Measurements from ENCODE around the gene C5orf15.

DNA sequence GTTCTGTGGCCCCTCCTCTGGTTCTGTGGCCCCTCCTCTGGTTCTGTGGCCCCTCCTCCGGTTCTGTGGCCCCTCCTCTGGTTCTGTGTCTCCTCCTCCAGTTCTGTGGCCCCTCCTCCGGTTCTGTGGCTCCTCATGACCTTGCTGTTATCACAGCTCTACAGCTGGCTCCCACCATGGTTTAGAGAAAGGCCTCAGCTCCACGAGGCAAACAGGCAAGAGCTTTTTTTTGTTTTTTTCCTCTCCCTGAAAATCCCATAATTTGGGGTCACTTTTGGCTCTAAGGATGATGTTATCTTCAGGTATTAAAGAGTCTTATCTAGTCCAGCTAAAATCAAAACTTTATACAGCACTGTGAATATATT, 31.8 kb downstream of the C5orf15 start:
- TF ChIP-seq, protein P1, sequence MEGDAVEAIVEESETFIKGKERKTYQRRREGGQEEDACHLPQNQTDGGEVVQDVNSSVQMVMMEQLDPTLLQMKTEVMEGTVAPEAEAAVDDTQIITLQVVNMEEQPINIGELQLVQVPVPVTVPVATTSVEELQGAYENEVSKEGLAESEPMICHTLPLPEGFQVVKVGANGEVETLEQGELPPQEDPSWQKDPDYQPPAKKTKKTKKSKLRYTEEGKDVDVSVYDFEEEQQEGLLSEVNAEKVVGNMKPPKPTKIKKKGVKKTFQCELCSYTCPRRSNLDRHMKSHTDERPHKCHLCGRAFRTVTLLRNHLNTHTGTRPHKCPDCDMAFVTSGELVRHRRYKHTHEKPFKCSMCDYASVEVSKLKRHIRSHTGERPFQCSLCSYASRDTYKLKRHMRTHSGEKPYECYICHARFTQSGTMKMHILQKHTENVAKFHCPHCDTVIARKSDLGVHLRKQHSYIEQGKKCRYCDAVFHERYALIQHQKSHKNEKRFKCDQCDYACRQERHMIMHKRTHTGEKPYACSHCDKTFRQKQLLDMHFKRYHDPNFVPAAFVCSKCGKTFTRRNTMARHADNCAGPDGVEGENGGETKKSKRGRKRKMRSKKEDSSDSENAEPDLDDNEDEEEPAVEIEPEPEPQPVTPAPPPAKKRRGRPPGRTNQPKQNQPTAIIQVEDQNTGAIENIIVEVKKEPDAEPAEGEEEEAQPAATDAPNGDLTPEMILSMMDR (conservative IDR thresholded peaks at IDR 0.05; ENCODE audit: low read depth, low read length), result no peak
- TF ChIP-seq EZH2 (IDR thresholded peaks at IDR 0.05; ENCODE audit: low read length, unreplicated experiment), result no peak
